Activated gamma-delta T cell (primary cell): ENCODE results near the gene TMEM100.

Source experiments
- DNase-seq: peaks from one replicate; lab custom pipeline; 2025; lab: John Stamatoyannopoulos, UW

TMEM100 gene

GRCh38 chr17:55743103-55743679 is 20.5 kb upstream of the TMEM100 start:
- no peak for DNase-seq

GRCh38 chr17:55742272-55743102 is 19.8 kb upstream of the TMEM100 start:
- DNase-seq: no peak

- DNase-seq: no peak
These were observed 18.7 kb upstream of the TMEM100 start for GRCh38 chr17:55741356-55741700.

- no peak for DNase-seq
These were observed 18.1 kb upstream of the TMEM100 start for GRCh38 chr17:55740511-55741355.

- DNase-seq: no peak
These were observed 15.4 kb upstream of the TMEM100 start for GRCh38 chr17:55737976-55738501.

GRCh38 chr17:55735731-55736405 is 13.2 kb upstream of the TMEM100 start:
- no peak for DNase-seq

GRCh38 chr17:55734128-55734781 is 11.6 kb upstream of the TMEM100 start:
- DNase-seq: no peak

GRCh38 chr17:55731586-55732250 is 9.1 kb upstream of the TMEM100 start:
- DNase-seq: no peak

- DNase-seq: no peak
These were observed 8.1 kb upstream of the TMEM100 start for GRCh38 chr17:55730808-55731207.

GRCh38 chr17:55730380-55730779 is 7.7 kb upstream of the TMEM100 start:
- DNase-seq: no peak

GRCh38 chr17:55729484-55729883 is 6.8 kb upstream of the TMEM100 start:
- DNase-seq: no peak

GRCh38 chr17:55728833-55729232 is 6.2 kb upstream of the TMEM100 start:
- no peak for DNase-seq

GRCh38 chr17:55728361-55728760 is 5.7 kb upstream of the TMEM100 start:
- no peak for DNase-seq

- DNase-seq: no peak
These were observed 5.3 kb upstream of the TMEM100 start for GRCh38 chr17:55727920-55728319.

- DNase-seq: no peak
These were observed 4.6 kb upstream of the TMEM100 start for GRCh38 chr17:55727275-55727674.

GRCh38 chr17:55726440-55726839 is 3.8 kb upstream of the TMEM100 start:
- no peak for DNase-seq

- no peak for DNase-seq
These were observed 804 bp upstream of the TMEM100 start for GRCh38 chr17:55723488-55723848.

- DNase-seq: no peak
These were observed 488 bp downstream of the TMEM100 start for GRCh38 chr17:55722016-55722736.

GRCh38 chr17:55720919-55721836 is 1.5 kb downstream of the TMEM100 start:
- no peak for DNase-seq
